PC-9 (cell line): Measurements from ENCODE around the gene CST6.

Source experiments
- CTCF ChIP-seq: fragments of 200-600 bp; sonication (generic); conservative IDR thresholded peaks from 2 replicates; pipeline ENCODE4 v1.6.1; 2017; ENCODE audit warnings: mixed run types, antibody characterized with exemption, mild to moderate bottlenecking, moderate library complexity
- EZH2 ChIP-seq: fragments of 200-600 bp; sonication (generic); IDR thresholded peaks from 2 replicates; pipeline ENCODE4 v1.8.0; 2017; ENCODE audit warnings: antibody characterized with exemption, low read depth

DNA sequence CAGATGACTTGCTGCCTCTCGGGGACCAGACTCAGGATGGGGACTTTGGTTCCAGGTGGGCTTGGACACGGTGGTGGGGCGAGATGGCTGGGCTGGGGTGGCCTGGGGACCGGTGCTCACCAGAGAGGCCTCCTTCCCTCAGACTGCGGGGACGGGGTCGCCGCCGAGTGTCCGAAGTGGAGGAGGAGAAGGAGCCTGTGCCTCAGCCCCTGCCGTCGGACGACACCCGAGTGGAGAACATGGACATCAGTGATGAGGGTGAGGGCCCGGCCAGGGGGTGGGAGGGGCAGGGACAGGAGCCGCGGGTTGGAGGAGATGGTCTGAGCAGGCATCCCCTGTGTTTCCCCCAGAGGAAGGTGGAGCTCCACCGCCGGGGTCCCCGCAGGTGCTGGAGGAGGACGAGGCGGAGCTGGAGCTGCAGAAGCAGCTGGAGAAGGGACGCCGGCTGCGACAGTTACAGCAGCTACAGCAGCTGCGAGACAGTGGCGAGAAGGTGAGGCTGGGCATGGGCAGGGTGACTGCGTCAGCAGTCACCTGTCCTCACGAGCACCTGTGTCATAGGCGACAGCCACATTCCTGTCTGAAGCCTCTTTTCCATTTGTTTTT, 44.4 kb upstream of the CST6 start:
- TF ChIP-seq CTCF = no peak
- TF ChIP-seq EZH2 = no peak
